Body of pancreas (tissue), 4 donors: ENCODE measurements around the gene SLC38A10.

Source experiments
- POLR2A ChIP-seq, 3 donors: fragments of 450-650 bp; IDR thresholded peaks; one replicate each; pipeline ENCODE4 v1.6.1; 2016; ENCODE audit warnings: antibody characterized with exemption in 3 of 3, mild to moderate bottlenecking in 2 of 3
- TF ChIP-seq, protein P1 (sequence below), 7 experiments: fragments of 450-650 bp in 4 of 7; fragments of 200-600 bp in 3 of 7; sonication (generic) in 3 of 7; IDR thresholded peaks; one replicate each; pipeline ENCODE4 v1.5.1; 2016 to 2019; ENCODE audit warnings: antibody characterized with exemption in 7 of 7

GRCh38 chr17:81236784-81237183 is 58.3 kb downstream of the SLC38A10 start:
- TF ChIP-seq, protein P1, sequence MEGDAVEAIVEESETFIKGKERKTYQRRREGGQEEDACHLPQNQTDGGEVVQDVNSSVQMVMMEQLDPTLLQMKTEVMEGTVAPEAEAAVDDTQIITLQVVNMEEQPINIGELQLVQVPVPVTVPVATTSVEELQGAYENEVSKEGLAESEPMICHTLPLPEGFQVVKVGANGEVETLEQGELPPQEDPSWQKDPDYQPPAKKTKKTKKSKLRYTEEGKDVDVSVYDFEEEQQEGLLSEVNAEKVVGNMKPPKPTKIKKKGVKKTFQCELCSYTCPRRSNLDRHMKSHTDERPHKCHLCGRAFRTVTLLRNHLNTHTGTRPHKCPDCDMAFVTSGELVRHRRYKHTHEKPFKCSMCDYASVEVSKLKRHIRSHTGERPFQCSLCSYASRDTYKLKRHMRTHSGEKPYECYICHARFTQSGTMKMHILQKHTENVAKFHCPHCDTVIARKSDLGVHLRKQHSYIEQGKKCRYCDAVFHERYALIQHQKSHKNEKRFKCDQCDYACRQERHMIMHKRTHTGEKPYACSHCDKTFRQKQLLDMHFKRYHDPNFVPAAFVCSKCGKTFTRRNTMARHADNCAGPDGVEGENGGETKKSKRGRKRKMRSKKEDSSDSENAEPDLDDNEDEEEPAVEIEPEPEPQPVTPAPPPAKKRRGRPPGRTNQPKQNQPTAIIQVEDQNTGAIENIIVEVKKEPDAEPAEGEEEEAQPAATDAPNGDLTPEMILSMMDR (IDR thresholded peaks at IDR 0.05) = no peak
- TF ChIP-seq POLR2A (IDR thresholded peaks at IDR 0.05) = no peak
